DLD1 (cell line): Measurements from ENCODE around the gene RPL27.
"Not testable (repeated sequence)": the region's sequence is repeated elsewhere in the genome, so short reads cannot be mapped to it uniquely, and the experiment has no call there.

Experiments
- in situ Hi-C: cut with HindIII; loops from 2 replicates; pipeline ENCODE4 v1.10.0; 2017; ENCODE audit warnings: low sequenced_read_pairs

The RPL27 gene

GRCh38 chr17:42992872-42993271, 5.3 kb upstream of the RPL27 start:
- in situ Hi-C loops, result no loop called here

- in situ Hi-C loops, result not testable (repeated sequence)
These were observed 4.3 kb upstream of the RPL27 start for GRCh38 chr17:42993913-42994312.

- in situ Hi-C loops, result no loop called here
These were observed 732 bp upstream of the RPL27 start for GRCh38 chr17:42997390-42997983.

DNA sequence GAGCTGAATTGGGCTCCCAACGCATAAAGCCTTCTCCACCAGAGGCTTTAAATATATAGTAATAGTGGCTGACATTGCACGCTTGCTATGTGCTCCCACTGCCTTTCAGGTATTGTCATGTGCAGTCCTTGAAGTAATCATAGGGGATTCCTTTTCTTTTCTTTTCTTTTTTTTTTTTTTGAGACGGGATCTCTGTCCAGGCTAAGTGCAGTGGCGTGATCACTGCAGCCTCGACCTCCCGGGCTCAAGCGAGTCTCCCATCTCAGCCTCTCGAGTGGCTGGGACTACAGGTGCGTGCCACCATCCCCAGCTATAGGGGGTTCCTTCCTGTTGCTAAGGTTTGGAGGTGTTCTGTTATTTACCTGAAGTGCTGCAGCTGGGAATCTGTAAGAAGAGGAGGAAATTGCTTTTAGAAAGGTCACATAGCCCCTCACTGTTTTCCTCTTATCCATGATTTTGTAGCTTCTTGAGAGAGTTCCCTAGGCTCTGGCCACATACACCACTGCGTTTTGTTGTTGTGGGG, 845 bp downstream of the RPL27 start:
- in situ Hi-C loops, result no loop called here

DNA sequence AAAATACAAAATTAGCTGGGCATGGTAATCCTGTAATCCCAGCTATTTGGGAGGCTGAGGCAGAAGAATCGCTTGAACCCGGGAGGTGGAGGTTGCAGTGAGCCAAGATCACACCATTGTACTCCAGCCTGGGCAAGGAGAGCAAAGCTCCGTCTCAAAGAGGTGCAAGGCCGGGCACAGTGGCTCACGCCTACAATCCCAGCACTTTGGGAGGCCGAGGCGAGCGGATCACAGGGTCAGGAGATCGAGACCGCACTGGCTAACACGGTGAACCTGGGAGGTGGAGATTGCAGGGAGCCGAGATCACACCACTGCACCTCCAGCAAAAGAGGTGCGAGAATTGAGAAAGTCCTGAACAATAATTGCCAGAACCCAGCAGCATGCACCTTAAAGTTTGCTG, 2.7 kb downstream of the RPL27 start:
- in situ Hi-C loops, result not testable (repeated sequence)

DNA sequence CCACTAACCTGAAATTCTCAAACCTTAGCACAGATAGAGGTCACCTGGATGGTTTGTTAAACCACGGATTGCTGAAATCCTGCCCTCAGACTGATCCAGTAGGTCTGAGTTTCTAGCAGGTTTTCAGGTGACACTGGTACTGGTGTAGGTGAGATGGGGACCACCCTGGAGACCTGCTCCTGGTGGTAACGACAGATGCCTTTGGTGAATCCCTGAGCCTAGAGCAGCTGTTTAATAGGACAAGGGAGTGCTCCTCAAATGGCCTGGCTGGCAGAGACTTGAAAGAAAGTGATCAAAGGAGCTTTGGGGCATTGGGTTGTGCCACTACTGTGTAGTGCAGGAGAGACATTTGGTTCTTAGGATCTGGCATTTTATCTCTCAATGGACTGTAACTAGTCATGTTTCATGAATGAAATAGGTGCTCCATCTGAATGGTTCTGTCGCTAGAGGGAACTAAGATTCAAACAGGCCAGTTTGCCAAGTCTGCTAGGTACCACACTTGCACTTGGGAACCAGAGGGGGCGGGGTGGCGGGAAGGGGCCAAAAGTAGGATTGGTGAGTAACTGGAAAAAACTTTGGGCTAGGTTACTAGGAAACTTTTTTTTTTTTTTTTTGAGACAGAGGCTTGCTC, 5.4 kb downstream of the RPL27 start:
- in situ Hi-C loops, result no loop called here

- in situ Hi-C loops, result no loop called here
These were observed 8.7 kb downstream of the RPL27 start, which contains the start of gene IFI35 for GRCh38 chr17:43006639-43007551. TSS of gene IFI35 (plus strand) at chr17:43006784. CDS start at chr17:43006948, 164 bp downstream.

GRCh38 chr17:43010667-43011308, 12.6 kb downstream of the RPL27 start:
- in situ Hi-C loops, result no loop called here

GRCh38 chr17:43011728-43012472, 13.7 kb downstream of the RPL27 start:
- in situ Hi-C loops, result no loop called here

DNA sequence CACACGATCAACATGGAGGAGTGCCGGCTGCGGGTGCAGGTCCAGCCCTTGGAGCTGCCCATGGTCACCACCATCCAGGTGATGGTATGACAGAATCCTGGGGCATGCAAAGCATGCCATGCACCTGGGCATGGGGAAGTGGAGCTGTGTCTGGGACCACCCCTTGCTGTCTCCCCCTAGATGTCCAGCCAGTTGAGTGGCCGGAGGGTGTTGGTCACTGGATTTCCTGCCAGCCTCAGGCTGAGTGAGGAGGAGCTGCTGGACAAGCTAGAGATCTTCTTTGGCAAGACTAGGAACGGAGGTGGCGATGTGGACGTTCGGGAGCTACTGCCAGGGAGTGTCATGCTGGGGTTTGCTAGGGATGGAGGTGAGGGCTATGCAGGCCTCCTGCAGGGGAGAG, 15.1 kb downstream of the RPL27 start:
- in situ Hi-C loops, result no loop called here

DNA sequence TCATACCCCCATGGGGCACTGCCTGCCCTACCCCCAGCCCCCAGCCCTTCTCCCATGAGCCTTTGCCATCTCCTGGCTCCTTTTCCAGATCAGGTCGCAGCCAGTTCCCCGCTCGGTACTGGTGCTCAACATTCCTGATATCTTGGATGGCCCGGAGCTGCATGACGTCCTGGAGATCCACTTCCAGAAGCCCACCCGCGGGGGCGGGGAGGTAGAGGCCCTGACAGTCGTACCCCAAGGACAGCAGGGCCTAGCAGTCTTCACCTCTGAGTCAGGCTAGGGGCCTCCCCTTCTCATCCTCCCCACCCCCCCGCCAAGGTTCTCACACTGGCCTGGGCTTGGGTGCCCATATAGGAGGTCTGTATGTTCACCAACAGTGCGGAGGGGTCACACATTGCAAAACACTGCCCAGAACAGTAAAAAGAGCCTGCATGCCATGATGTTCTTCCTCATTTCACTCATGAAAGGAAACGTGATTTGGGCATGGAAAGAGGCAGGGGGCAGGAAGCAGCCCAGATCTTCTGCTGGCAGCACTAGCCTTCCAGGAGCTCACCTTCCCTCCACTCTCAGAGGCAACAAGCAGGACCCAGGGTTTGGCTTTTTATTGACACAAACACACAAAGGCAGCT, 15.9 kb downstream of the RPL27 start:
- in situ Hi-C loops, result no loop called here

GRCh38 chr17:43014649-43015542, 16.7 kb downstream of the RPL27 start:
- in situ Hi-C loops, result no loop called here

DNA sequence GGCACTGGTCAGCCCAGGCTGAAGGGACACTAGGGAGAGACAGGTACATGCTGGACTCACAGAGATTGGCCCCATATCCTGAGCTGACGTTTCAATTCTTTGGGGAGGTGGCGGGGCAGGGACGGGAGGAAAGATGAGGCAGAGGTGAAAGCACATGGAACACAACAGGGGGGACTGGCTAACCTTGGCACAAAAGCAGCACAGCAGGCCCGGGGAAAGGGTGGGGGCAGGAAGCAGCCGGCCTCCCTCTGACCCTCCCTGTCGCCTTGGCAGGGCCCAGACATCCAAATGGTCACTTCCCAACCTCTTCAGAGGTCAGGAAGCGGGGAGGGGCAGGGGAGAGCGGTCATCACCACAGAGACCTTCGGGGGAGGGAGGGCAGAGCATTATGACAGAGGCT, 17.4 kb downstream of the RPL27 start:
- in situ Hi-C loops, result no loop called here

DNA sequence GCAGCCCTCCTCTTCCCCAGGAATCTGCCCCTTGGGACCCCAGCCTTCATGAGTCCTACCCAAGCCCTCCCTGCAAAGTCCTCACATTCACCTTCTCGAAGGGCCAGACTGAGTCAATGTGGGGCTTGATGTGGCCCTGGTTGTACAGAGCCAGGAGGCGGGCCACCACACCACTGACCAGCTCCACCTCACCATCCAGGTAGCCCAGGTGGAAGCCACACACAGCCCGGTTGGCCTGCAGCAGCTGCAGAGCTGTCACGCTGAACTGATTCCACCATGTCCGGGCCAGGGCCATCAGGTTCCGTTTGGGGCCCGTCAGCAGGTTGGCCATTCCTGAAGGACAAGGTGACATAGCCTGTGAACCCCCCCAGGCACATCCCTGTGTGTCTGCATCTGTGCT, 18.0 kb downstream of the RPL27 start:
- in situ Hi-C loops, result no loop called here

DNA sequence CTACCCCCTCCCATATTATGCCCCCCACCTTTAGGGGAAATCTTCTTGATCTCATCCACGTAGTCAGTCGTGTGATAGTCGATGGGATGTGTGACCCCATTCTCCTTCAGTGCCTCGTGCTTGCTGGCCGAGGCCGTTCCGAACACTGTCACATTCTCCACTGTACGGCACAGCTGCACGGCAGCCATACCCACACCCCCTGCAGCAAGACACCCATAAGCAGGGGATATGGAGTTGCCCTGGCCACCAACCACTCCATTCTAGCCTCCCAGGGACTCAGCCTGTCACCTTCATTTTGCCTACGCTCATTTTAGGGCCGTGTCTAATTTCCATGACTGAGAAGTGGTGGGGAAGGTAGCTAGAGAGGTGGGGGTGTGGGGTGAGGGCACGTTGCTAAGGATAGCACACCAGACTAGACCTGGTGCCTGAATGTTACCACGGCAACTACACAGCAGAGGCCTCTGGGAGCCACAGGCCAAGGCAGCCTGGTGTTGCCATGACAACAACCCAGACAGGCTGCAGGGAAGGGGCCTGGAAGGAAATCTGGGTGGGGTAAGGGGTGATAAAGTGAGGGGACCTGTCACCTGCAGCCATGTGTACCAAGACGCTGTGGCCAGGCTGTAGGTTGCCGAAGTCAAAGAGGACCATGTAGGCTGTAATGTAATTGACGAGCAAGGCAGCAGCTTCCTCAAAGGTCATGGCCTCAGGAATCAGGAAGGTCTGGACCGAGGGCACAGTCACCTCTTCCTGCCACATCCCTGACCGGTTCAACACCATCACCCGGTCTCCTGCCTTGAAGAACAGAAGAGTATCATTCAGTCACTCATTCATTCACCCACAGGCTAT, 20.0 kb downstream of the RPL27 start:
- in situ Hi-C loops, result no loop called here

GRCh38 chr17:43018932-43019331, 20.7 kb downstream of the RPL27 start:
- in situ Hi-C loops, result no loop called here

GRCh38 chr17:43019418-43019817, 21.2 kb downstream of the RPL27 start:
- in situ Hi-C loops, result no loop called here

DNA sequence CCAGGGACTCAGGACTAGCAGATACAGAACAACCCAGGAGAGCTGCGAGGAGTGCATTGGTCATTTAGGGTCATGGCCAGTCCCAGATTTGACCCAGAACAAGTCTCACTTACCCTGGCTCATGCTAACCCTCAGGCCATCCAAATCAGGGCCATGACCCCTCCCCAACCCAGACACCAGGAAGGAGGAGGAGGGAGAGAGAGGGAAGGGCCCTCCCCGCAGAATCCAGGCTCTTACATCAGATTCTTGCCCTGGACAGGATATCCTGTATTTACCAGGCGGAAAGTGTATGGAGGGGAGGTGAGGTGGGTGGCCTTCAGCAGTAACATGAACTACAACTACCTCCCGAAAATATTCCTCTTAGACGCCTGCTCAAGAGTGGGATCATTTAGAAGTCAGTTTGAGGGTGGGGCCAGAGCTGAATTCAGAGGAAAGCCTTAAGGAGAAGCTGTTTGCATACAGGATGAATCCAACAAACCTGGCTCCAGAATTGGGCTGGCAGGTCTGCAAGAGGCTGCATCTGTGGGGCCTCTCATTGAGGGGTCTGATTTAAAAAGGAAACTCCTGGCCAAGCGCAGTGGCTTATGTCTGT, 21.9 kb downstream of the RPL27 start:
- in situ Hi-C loops, result no loop called here
